IPS DF 6.9 (cell line): ENCODE measurements around the gene SLX4IP.

Source experiments
- DNase-seq: peaks from one replicate; pipeline ENCODE4 v3.0.0-alpha.2; 2013; ENCODE audit warnings: low read depth, low spot score
- H3K27ac ChIP-seq: one replicate; pipeline ENCODE4 v1.5.1; 2013; ENCODE audit warnings: low read length, control low read depth
- H3K27me3 ChIP-seq: 2 replicates; pipeline ENCODE4 v1.6.1; 2013; ENCODE audit warnings: mild to moderate bottlenecking, low read length; ENCODE audit not compliant: control insufficient read depth, insufficient read depth
- H3K36me3 ChIP-seq: 2 replicates; pipeline ENCODE4 v1.6.1; 2013; ENCODE audit warnings: low read length; ENCODE audit not compliant: control insufficient read depth, insufficient read depth
- H3K4me1 ChIP-seq: 2 replicates; pipeline ENCODE4 v1.6.1; 2013; ENCODE audit warnings: low read length; ENCODE audit not compliant: control insufficient read depth, insufficient read depth
- H3K4me3 ChIP-seq: 2 replicates; pipeline ENCODE4 v1.5.1; 2013; ENCODE audit warnings: mild to moderate bottlenecking, low read length
- H3K9me3 ChIP-seq: 2 replicates; pipeline ENCODE4 v1.6.1; 2013; ENCODE audit warnings: low read length, inconsistent platforms; ENCODE audit not compliant: control insufficient read depth, insufficient read depth
- WGBS: extraction: QIAGEN DNeasy Blood & Tissue Kit; methylation state at CpG from one replicate; pipeline ENCODE4 v1.1.7; 2013; ENCODE audit warnings: mixed read lengths, missing lambda C conversion rate; ENCODE audit not compliant: insufficient read length, insufficient coverage; 5-methylcytosine and 5-hydroxymethylcytosine counted together

The SLX4IP gene

GRCh38 chr20:10661261-10661660 lies 226.2 kb downstream of the SLX4IP start:
- peaks cover 26% of the 10 kb centered on the region for H3K36me3 ChIP-seq
- no peak for DNase-seq
- H3K27ac ChIP-seq = no peak overlapping the region
- no CpG with 5 or more reads among the region's 4 CpGs for WGBS
- H3K4me1 ChIP-seq = peaks cover 19% of the 10 kb centered on the region; the same call in 1 of the 2 replicates
- no peaks in the 10 kb centered on the region for H3K9me3 ChIP-seq
- H3K4me3 ChIP-seq = no peak overlapping the region
- H3K27me3 ChIP-seq = no peaks in the 10 kb centered on the region

- H3K27ac ChIP-seq = no peak overlapping the region
- H3K4me1 ChIP-seq = peaks cover 23% of the 10 kb centered on the region
- H3K27me3 ChIP-seq = no peaks in the 10 kb centered on the region
- H3K4me3 ChIP-seq = no peak overlapping the region
- H3K9me3 ChIP-seq = no peaks in the 10 kb centered on the region
- peaks cover 26% of the 10 kb centered on the region for H3K36me3 ChIP-seq
- no CpG with 5 or more reads among the region's 5 CpGs for WGBS
- no peak for DNase-seq
Measured at GRCh38 chr20:10662151-10662550, 227.0 kb downstream of the SLX4IP start.

- H3K9me3 ChIP-seq = no peaks in the 10 kb centered on the region
- no peak overlapping the region for H3K27ac ChIP-seq
- H3K36me3 ChIP-seq = peaks cover 23% of the 10 kb centered on the region
- DNase-seq = no peak
- H3K4me1 ChIP-seq = peaks cover 23% of the 10 kb centered on the region
- no CpG with 5 or more reads among the region's 10 CpGs for WGBS
- no peak overlapping the region for H3K4me3 ChIP-seq
- H3K27me3 ChIP-seq = no peaks in the 10 kb centered on the region
Measured at GRCh38 chr20:10662661-10663458, 227.8 kb downstream of the SLX4IP start.

GRCh38 chr20:10663756-10664155 lies 228.7 kb downstream of the SLX4IP start:
- H3K36me3 ChIP-seq = peaks cover 16% of the 10 kb centered on the region; the same call in 1 of the 2 replicates
- no peaks in the 10 kb centered on the region for H3K27me3 ChIP-seq
- DNase-seq = no peak
- no peaks in the 10 kb centered on the region for H3K9me3 ChIP-seq
- H3K27ac ChIP-seq = no peak overlapping the region
- WGBS = no CpG with 5 or more reads among the region's 8 CpGs
- no peak overlapping the region for H3K4me3 ChIP-seq
- H3K4me1 ChIP-seq = peaks cover 22% of the 10 kb centered on the region

DNA sequence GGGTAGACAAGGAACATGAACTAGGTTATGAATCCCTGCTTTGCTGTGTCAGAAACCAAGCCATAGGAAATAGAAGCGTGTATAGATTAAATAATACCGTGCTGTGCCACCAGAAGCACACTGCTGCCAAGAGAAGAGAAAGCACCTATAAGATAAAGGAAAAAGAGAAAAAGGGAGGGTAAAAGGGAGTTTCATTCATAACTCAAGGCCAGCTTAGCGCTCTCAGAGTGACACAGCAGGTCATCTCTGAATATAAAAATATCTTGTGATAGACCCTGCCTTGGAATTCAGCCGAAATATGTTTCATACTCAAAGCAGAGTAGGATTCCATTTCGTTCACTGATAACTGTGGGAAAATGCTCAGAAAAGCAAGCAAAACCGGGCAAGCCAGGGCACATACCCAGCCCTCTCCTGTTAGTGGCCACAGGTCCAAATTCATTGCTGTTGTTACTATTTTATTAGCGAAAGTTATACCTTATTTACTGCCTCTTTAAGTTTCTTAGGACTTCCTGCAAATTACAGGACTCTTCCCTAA lies 230.0 kb downstream of the SLX4IP start:
- Histone ChIP-seq H3K27ac (no peak overlapping the region), H3K4me1 (peaks cover 19% of the 10 kb centered on the region), H3K27me3 (no peaks in the 10 kb centered on the region), H3K4me3 (no peak overlapping the region), H3K9me3 (no peaks in the 10 kb centered on the region), H3K36me3 (peaks cover 13% of the 10 kb centered on the region; the same call in 1 of the 2 replicates)
- WGBS = no CpG with 5 or more reads among the region's 7 CpGs
- no peak for DNase-seq

DNA sequence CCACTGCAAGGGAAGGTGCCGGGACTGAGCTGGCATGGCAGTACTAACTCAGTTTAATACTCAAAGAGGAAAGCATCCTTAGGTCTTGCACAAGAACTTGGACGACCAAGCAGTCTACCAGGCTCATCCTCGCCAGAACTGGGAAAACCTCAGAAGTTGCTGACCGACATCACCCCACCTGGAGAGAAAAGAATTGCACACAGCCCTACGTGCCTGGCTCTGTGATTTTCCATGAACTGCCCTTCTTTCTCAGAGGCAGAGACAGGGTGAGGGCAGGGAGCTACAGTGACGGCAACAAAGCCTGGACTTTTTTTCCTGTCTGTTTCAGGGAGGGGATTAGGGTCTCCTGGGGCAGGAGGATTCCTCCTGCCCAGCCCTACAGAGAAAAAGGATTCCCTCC lies 230.7 kb downstream of the SLX4IP start:
- Histone ChIP-seq H3K4me1 (peaks cover 16% of the 10 kb centered on the region), H3K36me3 (peaks cover 13% of the 10 kb centered on the region; the same call in 1 of the 2 replicates), H3K27me3 (no peaks in the 10 kb centered on the region), H3K27ac (no peak overlapping the region), H3K4me3 (no peak overlapping the region), H3K9me3 (no peaks in the 10 kb centered on the region)
- WGBS = no CpG with 5 or more reads among the region's 6 CpGs
- no peak for DNase-seq

- Histone ChIP-seq H3K27me3 (no peaks in the 10 kb centered on the region), H3K36me3 (peaks cover 11% of the 10 kb centered on the region; the same call in 1 of the 2 replicates), H3K27ac (no peak overlapping the region), H3K4me3 (no peak overlapping the region), H3K9me3 (no peaks in the 10 kb centered on the region), H3K4me1 (peaks cover 15% of the 10 kb centered on the region)
- no peak for DNase-seq
- no CpG with 5 or more reads among the region's 7 CpGs for WGBS
Measured at GRCh38 chr20:10666221-10667076, 231.3 kb downstream of the SLX4IP start.

DNA sequence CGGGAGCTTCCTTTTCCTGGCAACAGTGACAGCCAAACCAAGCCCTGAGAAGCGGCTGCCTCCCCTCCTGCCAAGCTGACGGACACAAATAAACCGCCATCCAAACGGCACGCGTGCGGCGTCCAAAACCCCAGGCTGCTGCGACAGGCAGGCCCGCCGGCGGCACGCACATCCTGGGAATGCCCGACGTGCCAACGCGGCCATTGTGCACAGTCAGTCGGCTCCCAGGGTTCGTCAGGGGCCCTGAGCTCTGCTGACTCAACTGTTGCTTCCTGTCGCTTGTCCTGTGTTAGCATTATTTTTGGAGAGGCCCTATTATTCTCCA lies 231.9 kb downstream of the SLX4IP start:
- H3K4me3 ChIP-seq = no peak overlapping the region
- H3K27ac ChIP-seq = no peak overlapping the region
- H3K36me3 ChIP-seq = peaks cover 10% of the 10 kb centered on the region; the same call in 1 of the 2 replicates
- H3K9me3 ChIP-seq = no peaks in the 10 kb centered on the region
- DNase-seq = no peak
- peaks cover 15% of the 10 kb centered on the region for H3K4me1 ChIP-seq
- H3K27me3 ChIP-seq = no peaks in the 10 kb centered on the region
- WGBS = no CpG with 5 or more reads among the region's 21 CpGs

DNA sequence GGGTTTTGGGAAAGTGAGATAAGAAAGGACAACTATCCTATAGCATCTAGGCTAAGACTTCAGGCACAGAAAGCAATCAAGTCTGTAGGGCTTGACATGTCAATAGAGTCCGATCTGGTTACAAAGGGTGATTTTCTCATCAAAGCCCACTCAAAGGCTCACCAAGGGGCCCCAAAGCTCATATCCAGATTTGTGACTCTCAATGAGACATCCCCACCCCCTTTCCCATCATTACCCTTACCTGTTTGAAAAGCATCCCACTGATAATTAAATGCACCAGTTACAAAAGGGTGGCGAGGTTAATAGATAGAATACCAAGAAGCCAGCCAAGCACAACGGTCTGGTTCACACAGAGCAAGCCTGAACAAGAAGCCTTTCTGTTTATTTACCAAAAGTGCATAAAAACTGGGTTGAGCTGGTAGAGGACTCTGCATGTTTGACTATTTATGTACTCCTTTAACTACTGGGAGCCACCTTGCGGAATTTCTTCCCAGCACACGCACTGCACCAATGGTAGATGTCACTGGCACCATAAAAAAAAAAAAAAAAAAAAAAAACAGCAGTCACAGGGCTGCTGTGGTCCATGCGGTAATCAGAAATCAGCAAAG lies 232.6 kb downstream of the SLX4IP start:
- no peak overlapping the region for H3K4me3 ChIP-seq
- H3K4me1 ChIP-seq = peaks cover 15% of the 10 kb centered on the region
- H3K27me3 ChIP-seq = no peaks in the 10 kb centered on the region
- H3K36me3 ChIP-seq = peaks cover 4% of the 10 kb centered on the region; the same call in 1 of the 2 replicates
- H3K27ac ChIP-seq = no peak overlapping the region
- H3K9me3 ChIP-seq = no peaks in the 10 kb centered on the region
- WGBS = no CpG with 5 or more reads among the region's 6 CpGs
- DNase-seq = no peak

GRCh38 chr20:10668677-10669368 lies 233.7 kb downstream of the SLX4IP start:
- Histone ChIP-seq H3K9me3 (no peaks in the 10 kb centered on the region), H3K36me3 (no peaks in the 10 kb centered on the region), H3K27me3 (no peaks in the 10 kb centered on the region), H3K27ac (no peak overlapping the region), H3K4me3 (no peak overlapping the region), H3K4me1 (peaks cover 11% of the 10 kb centered on the region)
- no peak for DNase-seq
- WGBS = no CpG with 5 or more reads among the region's 7 CpGs
